Panc1 (cell line): ENCODE data around the gene TRAPPC6A. TPM values are rescaled to one million over a fixed set of nuclear protein-coding genes. Genes with fewer than 3 reads are reported as not detected.

ENCODE experiments used
- ATAC-seq: fragments of 200-7000 bp; cut with Tn5 transposase; 2 replicates; pipeline ENCODE4 v1.9.1; 2020; ENCODE audit warnings: mild to moderate bottlenecking, moderate library complexity
- BruUV-seq: library from RNA; stranded (reverse); fragments of 400-500 nt; replicated peaks from 2 replicates; lab custom pipeline; 2021; lab: Mats Ljungman, UMichigan
- CTCF ChIA-PET: fragments of 300-600 bp; sonication (Branson Sonifier 250); formaldehyde crosslinking; loops from one replicate; lab custom pipeline; 2022; ENCODE audit warnings: antibody characterized with exemption; lab: Charles Lee
- POLR2A ChIA-PET: fragments of 300-600 bp; sonication (Branson Sonifier 250); formaldehyde crosslinking; loops from one replicate; lab custom pipeline; 2022; ENCODE audit warnings: antibody characterized with exemption; lab: Charles Lee
- DNase-seq: peaks from one replicate; pipeline ENCODE4 v3.0.0-alpha.2; 2010; ENCODE audit warnings: low read depth, low spot score
- H3K27ac ChIP-seq: 2 replicates; pipeline ENCODE4 v1.5.1; 2011; ENCODE audit warnings: mild to moderate bottlenecking, low read length, inconsistent platforms
- H3K27me3 ChIP-seq: fragments of 200-500 bp; sonication (Bioruptor generic); 2 replicates; pipeline ENCODE4 v1.6.0; 2014; ENCODE audit warnings: low read length, inconsistent platforms; ENCODE audit not compliant: control insufficient read depth, insufficient read depth
- H3K36me3 ChIP-seq: fragments of 200-500 bp; sonication (Bioruptor generic); 2 replicates; pipeline ENCODE4 v1.5.1; 2014; ENCODE audit warnings: inconsistent platforms, mild to moderate bottlenecking, low read length, moderate library complexity; ENCODE audit not compliant: control insufficient read depth, insufficient read depth
- H3K4me1 ChIP-seq: 2 replicates; pipeline ENCODE4 v1.5.1; 2011; ENCODE audit warnings: inconsistent platforms, mild to moderate bottlenecking, low read length, moderate library complexity; ENCODE audit not compliant: control insufficient read depth, insufficient read depth
- H3K4me3 ChIP-seq, 2 experiments: 2 replicates each; pipeline ENCODE4 v1.5.1; 2011 to 2012; ENCODE audit warnings: low read depth in 2 of 2, low read length in 2 of 2, mild to moderate bottlenecking in 2 of 2, inconsistent platforms in 1 of 2, moderate library complexity in 1 of 2
- H3K9me3 ChIP-seq: fragments of 200-500 bp; sonication (Bioruptor generic); 2 replicates; pipeline ENCODE4 v1.5.1; 2014; ENCODE audit warnings: low read depth, mild to moderate bottlenecking, inconsistent platforms, low read length, moderate library complexity; ENCODE audit not compliant: control insufficient read depth, insufficient read depth
- POLR2AphosphoS5 ChIP-seq: IDR thresholded peaks from 2 replicates; pipeline ENCODE4 v1.6.1; 2012; ENCODE audit warnings: mild to moderate bottlenecking, low read depth, low read length, moderate library complexity
- SIN3A ChIP-seq: IDR thresholded peaks from 2 replicates; pipeline ENCODE4 v1.6.1; 2012; ENCODE audit warnings: low read depth, mild to moderate bottlenecking, low read length, moderate library complexity, borderline replicate concordance; ENCODE audit not compliant: insufficient read depth
- TCF7L2 ChIP-seq: IDR thresholded peaks from 2 replicates; pipeline ENCODE4 v1.6.1; 2011; ENCODE audit warnings: mild to moderate bottlenecking, low read depth, low read length, inconsistent platforms
- in situ Hi-C: cut with HindIII; loops from 2 replicates; pipeline ENCODE4 v1.10.0; 2016; ENCODE audit warnings: low sequenced_read_pairs, low pct_unique_long_range_greater_than_20kb
- intact Hi-C: fragments of 100-400 bp; cut with micrococcal nuclease; formaldehyde crosslinking; loops from one replicate; pipeline ENCODE4 v1.10.0; 2022; ENCODE audit not compliant: unreplicated experiment
- total RNA-seq: library from RNA; stranded (reverse); gene quantifications from one replicate; pipeline ENCODE4 v1.2.1, GENCODE V29; 2021; ENCODE audit not compliant: unreplicated experiment
- TF ChIP-seq, protein P1 (sequence below), 2 experiments: IDR thresholded peaks; 2 replicates each; pipeline ENCODE4 v1.6.1; 2011 to 2012; ENCODE audit warnings: low read depth in 2 of 2, control low read depth in 1 of 2, low read length in 1 of 2, mild to moderate bottlenecking in 1 of 2, moderate library complexity in 1 of 2; ENCODE audit not compliant: insufficient read depth in 1 of 2
- TF ChIP-seq, protein P2 (sequence below): fragments of 450-650 bp; IDR thresholded peaks from 2 replicates; pipeline ENCODE4 v1.5.1; 2017; ENCODE audit warnings: mild to moderate bottlenecking

The TRAPPC6A gene
- total RNA-seq, 1 experiment from 2014 or later: 24.7 TPM

DNA sequence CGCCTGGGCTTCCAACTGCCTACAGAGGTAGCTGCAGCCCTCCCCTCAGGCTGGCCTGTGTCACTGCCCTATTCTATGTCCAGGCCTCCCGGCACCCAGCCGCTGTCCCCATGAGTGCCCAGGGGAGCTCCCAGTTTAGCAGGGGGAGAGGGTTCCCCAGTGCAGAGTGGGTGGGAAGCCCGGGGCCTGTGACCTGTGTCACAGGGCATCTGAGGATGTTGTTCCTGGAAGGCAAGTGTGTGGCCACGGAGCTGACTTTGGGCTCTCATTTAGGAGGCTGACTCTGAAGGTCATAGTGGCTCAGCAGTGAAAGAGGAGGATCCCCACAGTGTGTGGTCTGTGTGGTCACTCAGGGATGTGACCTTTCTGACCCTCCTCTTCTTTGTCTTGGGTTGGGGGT, 59.9 kb downstream of the TRAPPC6A start:
- Histone ChIP-seq H3K4me3 (no peak overlapping the region), H3K27ac (no peak overlapping the region), H3K9me3 (no peaks in the 10 kb centered on the region), H3K4me1 (peaks cover 4% of the 10 kb centered on the region; the same call in 1 of the 2 replicates), H3K36me3 (no peaks in the 10 kb centered on the region), H3K27me3 (no peaks in the 10 kb centered on the region)
- BruUV-seq: no TSS peak
- CTCF ChIA-PET: no interaction called here
- no peak for DNase-seq
- in situ Hi-C loops: no loop called here
- intact Hi-C loops: no loop called here
- peak; percentile 58 for ATAC-seq
- POLR2A ChIA-PET: no interaction called here
- TF ChIP-seq, protein P1, sequence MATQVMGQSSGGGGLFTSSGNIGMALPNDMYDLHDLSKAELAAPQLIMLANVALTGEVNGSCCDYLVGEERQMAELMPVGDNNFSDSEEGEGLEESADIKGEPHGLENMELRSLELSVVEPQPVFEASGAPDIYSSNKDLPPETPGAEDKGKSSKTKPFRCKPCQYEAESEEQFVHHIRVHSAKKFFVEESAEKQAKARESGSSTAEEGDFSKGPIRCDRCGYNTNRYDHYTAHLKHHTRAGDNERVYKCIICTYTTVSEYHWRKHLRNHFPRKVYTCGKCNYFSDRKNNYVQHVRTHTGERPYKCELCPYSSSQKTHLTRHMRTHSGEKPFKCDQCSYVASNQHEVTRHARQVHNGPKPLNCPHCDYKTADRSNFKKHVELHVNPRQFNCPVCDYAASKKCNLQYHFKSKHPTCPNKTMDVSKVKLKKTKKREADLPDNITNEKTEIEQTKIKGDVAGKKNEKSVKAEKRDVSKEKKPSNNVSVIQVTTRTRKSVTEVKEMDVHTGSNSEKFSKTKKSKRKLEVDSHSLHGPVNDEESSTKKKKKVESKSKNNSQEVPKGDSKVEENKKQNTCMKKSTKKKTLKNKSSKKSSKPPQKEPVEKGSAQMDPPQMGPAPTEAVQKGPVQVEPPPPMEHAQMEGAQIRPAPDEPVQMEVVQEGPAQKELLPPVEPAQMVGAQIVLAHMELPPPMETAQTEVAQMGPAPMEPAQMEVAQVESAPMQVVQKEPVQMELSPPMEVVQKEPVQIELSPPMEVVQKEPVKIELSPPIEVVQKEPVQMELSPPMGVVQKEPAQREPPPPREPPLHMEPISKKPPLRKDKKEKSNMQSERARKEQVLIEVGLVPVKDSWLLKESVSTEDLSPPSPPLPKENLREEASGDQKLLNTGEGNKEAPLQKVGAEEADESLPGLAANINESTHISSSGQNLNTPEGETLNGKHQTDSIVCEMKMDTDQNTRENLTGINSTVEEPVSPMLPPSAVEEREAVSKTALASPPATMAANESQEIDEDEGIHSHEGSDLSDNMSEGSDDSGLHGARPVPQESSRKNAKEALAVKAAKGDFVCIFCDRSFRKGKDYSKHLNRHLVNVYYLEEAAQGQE (IDR thresholded peaks at IDR 0.05; ENCODE audit: insufficient read depth in 1 of 2, low read depth in 2 of 2, low read length in 1 of 2): no peak
- TF ChIP-seq, protein P2, sequence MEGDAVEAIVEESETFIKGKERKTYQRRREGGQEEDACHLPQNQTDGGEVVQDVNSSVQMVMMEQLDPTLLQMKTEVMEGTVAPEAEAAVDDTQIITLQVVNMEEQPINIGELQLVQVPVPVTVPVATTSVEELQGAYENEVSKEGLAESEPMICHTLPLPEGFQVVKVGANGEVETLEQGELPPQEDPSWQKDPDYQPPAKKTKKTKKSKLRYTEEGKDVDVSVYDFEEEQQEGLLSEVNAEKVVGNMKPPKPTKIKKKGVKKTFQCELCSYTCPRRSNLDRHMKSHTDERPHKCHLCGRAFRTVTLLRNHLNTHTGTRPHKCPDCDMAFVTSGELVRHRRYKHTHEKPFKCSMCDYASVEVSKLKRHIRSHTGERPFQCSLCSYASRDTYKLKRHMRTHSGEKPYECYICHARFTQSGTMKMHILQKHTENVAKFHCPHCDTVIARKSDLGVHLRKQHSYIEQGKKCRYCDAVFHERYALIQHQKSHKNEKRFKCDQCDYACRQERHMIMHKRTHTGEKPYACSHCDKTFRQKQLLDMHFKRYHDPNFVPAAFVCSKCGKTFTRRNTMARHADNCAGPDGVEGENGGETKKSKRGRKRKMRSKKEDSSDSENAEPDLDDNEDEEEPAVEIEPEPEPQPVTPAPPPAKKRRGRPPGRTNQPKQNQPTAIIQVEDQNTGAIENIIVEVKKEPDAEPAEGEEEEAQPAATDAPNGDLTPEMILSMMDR: no peak
- no peak for TF ChIP-seq POLR2AphosphoS5
- no peak for TF ChIP-seq SIN3A
- TF ChIP-seq TCF7L2: no peak

DNA sequence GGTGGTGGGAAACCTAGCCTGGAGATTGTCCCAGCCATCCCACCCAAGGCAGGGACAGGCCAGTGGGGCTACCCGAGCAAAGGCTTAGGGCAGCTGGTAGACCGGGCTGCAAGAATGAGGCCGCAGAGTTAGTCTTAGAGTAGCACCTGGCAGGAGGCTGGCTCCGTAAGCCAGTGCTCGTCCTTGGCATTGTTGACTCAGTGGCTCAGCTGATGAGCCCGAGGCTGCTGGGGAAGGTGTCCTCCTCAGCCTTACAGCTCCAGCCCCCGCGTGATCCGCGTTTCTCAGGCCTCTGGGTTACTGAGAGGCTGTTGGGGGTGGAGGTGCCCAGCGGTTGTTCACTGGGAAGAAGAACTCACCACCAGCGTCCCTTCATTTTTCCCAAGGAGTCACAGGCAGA, 60.4 kb downstream of the TRAPPC6A start:
- no peak overlapping the region for H3K4me3 ChIP-seq
- no TSS peak for BruUV-seq
- H3K4me1 ChIP-seq: peaks cover 4% of the 10 kb centered on the region; the same call in 1 of the 2 replicates
- H3K36me3 ChIP-seq: no peaks in the 10 kb centered on the region
- ChIA-PET POLR2A (no interaction called here), CTCF (no interaction called here)
- no peaks in the 10 kb centered on the region for H3K9me3 ChIP-seq
- H3K27me3 ChIP-seq: no peaks in the 10 kb centered on the region
- DNase-seq (no peak), ATAC-seq (peak; percentile 43)
- in situ Hi-C loops (no loop called here), intact Hi-C loops (no loop called here)
- no peak overlapping the region for H3K27ac ChIP-seq
- TF ChIP-seq POLR2AphosphoS5 (no peak), SIN3A (no peak), TCF7L2 (no peak)
- TF ChIP-seq, protein P2: no peak
- TF ChIP-seq, protein P1 (IDR thresholded peaks at IDR 0.05; ENCODE audit: insufficient read depth in 1 of 2, low read depth in 2 of 2, low read length in 1 of 2): no peak
